ENCODE measurements around the gene CFAP210.

The CFAP210 gene

DNA sequence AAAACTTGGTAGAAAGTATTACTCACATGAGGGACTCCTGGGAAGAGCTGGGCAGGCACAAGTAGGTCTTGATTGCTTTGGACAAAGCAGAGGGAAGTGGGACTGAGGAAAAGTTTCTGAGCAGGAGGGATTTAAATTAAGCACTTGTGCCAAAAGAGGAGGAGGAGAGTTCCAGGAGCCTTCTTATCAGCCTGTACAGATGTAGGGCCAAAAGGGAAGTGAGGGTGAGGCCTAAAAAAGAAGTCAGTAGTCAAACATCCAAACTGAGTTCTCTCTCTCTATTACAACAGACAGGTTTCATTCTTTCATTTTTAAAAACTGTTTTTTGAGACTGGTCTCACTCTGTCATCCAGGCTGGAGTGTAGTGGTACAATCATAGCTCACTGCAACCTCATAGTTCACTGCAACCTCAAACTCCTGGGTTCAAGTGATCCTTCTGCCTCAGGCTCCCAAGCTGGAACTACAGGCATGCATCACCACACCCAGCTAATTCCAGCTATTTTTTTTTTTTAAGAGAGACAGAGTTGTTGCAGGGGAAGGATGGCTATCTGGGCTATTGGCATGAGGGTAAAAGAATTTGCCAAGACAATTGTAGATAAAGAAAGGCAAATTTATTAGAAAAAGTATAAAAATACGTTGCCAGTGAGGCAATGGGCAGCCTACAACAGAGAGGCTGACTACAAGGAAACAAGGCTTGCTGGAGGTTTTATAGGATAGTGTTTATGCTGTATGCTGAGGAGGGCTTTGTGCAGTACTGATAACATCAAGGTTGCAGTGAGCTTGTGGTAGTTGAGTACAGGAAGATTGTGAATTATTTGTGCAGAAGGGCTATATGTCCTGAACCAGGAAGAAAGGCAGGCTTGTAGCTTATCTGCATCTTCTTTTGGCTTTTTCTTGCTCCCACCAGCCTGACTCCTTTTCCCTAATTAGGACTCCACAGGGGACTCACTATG is 29.0 kb downstream of the CFAP210 start:
- DNase-seq (ENCODE audit: insufficient read length) (no peak), FAIRE-seq (no peak)
- no peak for TF ChIP-seq POLR2A (IDR thresholded peaks at IDR 0.05; ENCODE audit: low read depth, low read length)
- TF ChIP-seq TAF1 (IDR thresholded peaks at IDR 0.05; ENCODE audit: borderline replicate concordance, low read depth, low read length), result no peak
- TF ChIP-seq POLR2AphosphoS5 (IDR thresholded peaks at IDR 0.05; ENCODE audit: low read depth, low read length), result no peak

DNA sequence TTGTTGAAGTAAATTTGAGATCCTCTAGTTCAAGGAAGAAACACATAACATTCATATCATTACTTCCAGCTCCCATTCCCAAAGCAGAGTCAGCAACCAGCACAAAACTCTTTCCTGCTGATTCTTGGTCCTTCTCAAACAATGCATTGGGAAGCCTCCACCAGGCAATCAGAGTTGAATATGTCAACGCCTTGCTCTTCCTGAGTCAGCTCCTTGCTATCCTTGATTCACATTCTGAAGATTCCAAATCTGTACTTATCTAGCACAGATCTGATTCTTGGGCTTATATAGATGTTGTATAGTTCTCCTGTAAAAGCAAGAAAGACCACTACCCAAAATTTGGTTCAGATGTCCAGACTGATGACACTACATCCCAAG is 29.6 kb downstream of the CFAP210 start:
- TF ChIP-seq POLR2AphosphoS5 (IDR thresholded peaks at IDR 0.05; ENCODE audit: low read depth, low read length), result no peak
- TF ChIP-seq POLR2A (IDR thresholded peaks at IDR 0.05; ENCODE audit: low read depth, low read length), result no peak
- TF ChIP-seq TAF1 (IDR thresholded peaks at IDR 0.05; ENCODE audit: borderline replicate concordance, low read depth, low read length), result no peak
- no peak for DNase-seq (ENCODE audit: insufficient read length)
- FAIRE-seq, result no peak

DNA sequence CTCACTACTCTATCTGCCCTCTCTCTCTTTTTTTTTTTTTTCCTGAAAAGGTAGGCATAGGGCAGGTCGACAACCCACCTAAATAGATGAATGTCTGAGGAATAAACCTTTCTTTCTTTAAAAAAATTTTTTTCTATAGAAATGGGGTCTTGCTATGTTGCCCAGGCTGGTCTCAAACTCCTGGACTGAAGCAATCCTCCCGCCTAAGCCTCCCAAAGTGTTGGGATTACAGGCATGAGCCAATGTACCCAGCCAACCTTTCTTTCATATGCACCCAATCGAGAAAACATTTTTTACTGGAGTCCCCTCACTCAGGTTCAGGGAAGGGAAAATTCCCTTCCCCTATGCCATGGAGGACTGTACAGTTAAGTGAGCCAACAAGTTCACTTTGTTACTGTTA is 31.0 kb downstream of the CFAP210 start:
- TF ChIP-seq TAF1 (IDR thresholded peaks at IDR 0.05; ENCODE audit: borderline replicate concordance, low read depth, low read length), result no peak
- TF ChIP-seq POLR2A (IDR thresholded peaks at IDR 0.05; ENCODE audit: low read depth, low read length), result no peak
- no peak for TF ChIP-seq POLR2AphosphoS5 (IDR thresholded peaks at IDR 0.05; ENCODE audit: low read depth, low read length)
- FAIRE-seq (no peak), DNase-seq (ENCODE audit: insufficient read length) (no peak)

DNA sequence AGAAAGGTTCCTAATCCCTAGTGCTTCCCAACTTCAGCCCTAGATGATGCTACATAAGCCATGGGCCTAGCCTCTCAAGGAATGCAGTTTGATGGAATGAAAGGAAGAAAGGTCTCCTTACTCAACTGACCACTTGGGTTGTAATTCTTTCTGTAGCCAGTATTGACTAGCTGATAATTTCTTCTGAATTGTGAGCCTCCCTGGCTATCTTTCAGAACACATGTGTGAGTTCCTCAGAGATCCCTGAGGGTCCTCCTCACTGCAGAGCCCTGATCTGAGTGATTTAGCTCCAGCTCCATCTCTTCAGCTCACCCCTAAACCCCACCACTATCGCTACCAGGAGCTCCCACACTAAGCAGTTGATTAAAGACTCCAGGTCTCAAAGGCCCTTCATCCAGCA is 31.5 kb downstream of the CFAP210 start:
- DNase-seq (ENCODE audit: insufficient read length) (no peak), FAIRE-seq (no peak)
- no peak for TF ChIP-seq TAF1 (IDR thresholded peaks at IDR 0.05; ENCODE audit: borderline replicate concordance, low read depth, low read length)
- TF ChIP-seq POLR2AphosphoS5 (IDR thresholded peaks at IDR 0.05; ENCODE audit: low read depth, low read length), result no peak
- no peak for TF ChIP-seq POLR2A (IDR thresholded peaks at IDR 0.05; ENCODE audit: low read depth, low read length)

DNA sequence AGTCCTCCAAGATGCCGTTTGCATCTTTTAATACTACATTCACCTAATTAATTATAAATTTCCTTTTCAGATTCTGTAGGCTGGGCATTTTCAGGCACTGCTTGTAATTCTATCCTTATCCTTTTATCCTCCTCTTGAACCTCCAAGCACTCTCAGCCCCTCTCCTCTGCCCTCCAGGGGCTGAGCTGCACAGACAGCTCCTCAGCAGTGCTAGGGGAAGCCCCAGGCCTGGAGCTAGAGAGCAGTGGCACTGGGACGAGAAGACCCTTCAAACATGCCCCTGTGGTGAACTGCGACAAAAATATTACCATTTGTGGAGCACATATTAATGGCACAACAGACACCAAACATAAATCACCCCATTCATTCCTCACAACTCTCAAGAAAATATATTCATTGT is 32.9 kb downstream of the CFAP210 start:
- FAIRE-seq (no peak), DNase-seq (ENCODE audit: insufficient read length) (no peak)
- no peak for TF ChIP-seq TAF1 (IDR thresholded peaks at IDR 0.05; ENCODE audit: borderline replicate concordance, low read depth, low read length)
- no peak for TF ChIP-seq POLR2AphosphoS5 (IDR thresholded peaks at IDR 0.05; ENCODE audit: low read depth, low read length)
- TF ChIP-seq POLR2A (IDR thresholded peaks at IDR 0.05; ENCODE audit: low read depth, low read length), result no peak

DNA sequence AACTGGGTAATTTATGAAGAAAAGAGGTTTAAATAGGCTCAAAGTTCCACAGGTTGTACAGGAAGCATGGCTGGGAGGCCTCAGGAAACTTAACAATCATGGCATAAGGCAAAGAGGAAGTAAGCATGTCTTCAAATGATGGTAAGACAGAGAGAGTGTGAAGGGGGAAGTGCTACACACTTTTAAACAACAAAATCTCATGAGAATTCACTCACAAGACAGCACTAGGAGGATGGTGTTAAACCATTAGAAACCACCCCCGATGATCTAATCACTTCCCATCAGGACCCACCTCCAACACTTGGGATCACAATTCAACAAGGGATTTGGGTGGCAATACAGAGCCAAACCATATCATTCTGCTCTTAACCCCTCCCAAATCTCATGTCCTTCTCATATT is 34.9 kb downstream of the CFAP210 start:
- TF ChIP-seq POLR2A (IDR thresholded peaks at IDR 0.05; ENCODE audit: low read depth, low read length), result no peak
- no peak for TF ChIP-seq POLR2AphosphoS5 (IDR thresholded peaks at IDR 0.05; ENCODE audit: low read depth, low read length)
- no peak for TF ChIP-seq TAF1 (IDR thresholded peaks at IDR 0.05; ENCODE audit: borderline replicate concordance, low read depth, low read length)
- no peak for DNase-seq (ENCODE audit: insufficient read length)
- peak; percentile 30 for FAIRE-seq

DNA sequence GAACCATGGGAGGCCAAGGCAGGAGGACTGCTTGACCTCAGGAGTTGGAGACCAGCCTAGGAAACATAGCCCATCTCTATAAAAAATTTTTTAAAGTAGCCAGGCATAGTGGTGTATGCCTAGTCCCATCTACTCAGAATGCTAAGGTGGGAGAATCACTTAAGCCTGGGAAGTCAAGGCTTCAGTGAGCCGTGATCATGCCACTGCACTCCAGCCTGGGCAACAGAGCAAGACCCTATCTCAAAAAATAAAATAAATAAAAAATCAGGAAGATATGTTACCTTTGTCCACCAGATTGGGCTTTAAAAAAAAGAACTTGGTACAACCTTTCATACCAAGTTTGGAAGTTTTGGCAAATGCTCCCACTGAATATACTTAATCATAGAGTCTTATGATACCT is 35.3 kb downstream of the CFAP210 start:
- TF ChIP-seq TAF1 (IDR thresholded peaks at IDR 0.05; ENCODE audit: borderline replicate concordance, low read depth, low read length), result no peak
- no peak for TF ChIP-seq POLR2AphosphoS5 (IDR thresholded peaks at IDR 0.05; ENCODE audit: low read depth, low read length)
- TF ChIP-seq POLR2A (IDR thresholded peaks at IDR 0.05; ENCODE audit: low read depth, low read length), result no peak
- no peak for DNase-seq (ENCODE audit: insufficient read length)
- FAIRE-seq, result no peak

DNA sequence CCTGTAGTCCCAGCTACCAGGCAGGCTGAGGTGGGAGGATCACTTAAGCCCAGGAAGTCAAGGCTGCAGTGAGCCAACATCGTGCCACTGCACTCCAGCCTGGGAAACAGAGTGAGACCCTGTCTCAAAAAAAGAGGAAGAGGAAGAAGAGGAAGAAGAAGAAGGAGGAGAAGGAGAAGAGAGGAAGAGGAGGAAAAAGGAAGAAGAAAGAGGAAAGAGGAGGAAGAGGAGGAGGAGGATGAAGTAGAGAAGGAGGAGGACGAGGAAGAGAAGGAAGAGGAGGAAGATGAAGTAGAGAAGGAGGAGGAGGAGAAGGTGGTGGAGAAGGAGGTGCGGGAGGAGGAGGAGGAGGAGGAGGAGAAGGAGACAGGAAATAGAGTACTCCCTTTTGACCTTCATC is 38.0 kb downstream of the CFAP210 start:
- DNase-seq (ENCODE audit: insufficient read length) (no peak), FAIRE-seq (no peak)
- TF ChIP-seq POLR2A (IDR thresholded peaks at IDR 0.05; ENCODE audit: low read depth, low read length), result no peak
- no peak for TF ChIP-seq POLR2AphosphoS5 (IDR thresholded peaks at IDR 0.05; ENCODE audit: low read depth, low read length)
- no peak for TF ChIP-seq TAF1 (IDR thresholded peaks at IDR 0.05; ENCODE audit: borderline replicate concordance, low read depth, low read length)

DNA sequence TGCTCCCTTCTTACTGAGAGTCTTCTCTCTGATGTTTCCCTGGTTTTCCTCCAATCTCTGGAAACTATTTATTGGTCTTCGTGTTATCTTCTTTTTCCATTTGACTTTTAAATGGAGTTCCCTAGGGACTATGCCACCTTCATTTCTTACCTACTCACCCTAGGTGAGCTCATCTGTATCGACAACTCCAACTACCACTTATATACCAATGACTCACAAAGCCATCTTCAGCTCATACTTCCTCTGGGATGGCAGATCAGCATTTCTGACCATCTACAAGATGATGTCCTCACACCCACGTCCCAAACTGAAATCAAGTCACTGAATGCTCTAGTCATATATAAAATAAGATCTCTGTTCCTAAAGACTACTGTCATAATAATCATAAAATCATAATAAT is 40.6 kb downstream of the CFAP210 start:
- DNase-seq (ENCODE audit: insufficient read length) (no peak), FAIRE-seq (no peak)
- TF ChIP-seq POLR2AphosphoS5 (IDR thresholded peaks at IDR 0.05; ENCODE audit: low read depth, low read length), result no peak
- no peak for TF ChIP-seq POLR2A (IDR thresholded peaks at IDR 0.05; ENCODE audit: low read depth, low read length)
- no peak for TF ChIP-seq TAF1 (IDR thresholded peaks at IDR 0.05; ENCODE audit: borderline replicate concordance, low read depth, low read length)

DNA sequence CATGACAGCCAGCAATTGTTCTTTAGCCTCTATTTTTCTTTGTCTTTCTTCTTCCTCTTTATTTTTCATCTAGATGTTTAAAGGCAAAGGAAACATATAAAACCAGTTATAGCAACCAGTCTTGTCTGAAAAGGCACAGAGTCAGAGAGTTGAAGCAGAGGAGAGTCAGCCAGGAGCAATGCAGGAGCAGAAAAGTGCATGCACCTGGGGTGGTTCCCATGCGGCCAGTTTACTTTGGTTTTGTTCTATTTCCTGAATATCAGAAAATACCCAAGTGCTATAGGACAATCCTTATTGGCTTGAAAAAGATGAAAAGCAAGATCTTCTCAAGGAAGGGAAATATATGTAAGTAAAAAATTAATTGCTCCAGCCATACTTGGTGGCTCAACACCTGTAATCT is 44.9 kb downstream of the CFAP210 start:
- no peak for FAIRE-seq

DNA sequence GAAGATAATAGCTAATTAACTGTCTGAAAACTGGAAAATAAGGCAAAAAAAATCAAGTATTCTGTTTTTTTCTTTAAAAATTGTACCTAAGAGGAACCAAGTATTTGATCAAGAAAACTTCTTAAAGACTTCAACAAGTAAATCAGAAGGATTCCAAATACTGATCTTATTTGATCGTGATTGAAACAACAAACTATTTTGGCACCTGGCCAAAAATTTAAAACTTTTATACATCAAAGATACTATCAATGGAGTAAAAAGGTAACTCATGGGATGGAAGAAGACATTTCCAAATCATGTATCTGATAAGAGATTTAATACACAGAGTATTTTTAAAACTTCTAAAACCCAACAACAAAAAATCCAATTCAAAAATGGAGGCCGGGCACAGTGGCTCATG is 46.7 kb downstream of the CFAP210 start:
- no peak for DNase-seq (ENCODE audit: insufficient read length)
- TF ChIP-seq POLR2AphosphoS5 (IDR thresholded peaks at IDR 0.05; ENCODE audit: low read depth, low read length) (no peak), TAF1 (IDR thresholded peaks at IDR 0.05; ENCODE audit: borderline replicate concordance, low read depth, low read length) (no peak), POLR2A (IDR thresholded peaks at IDR 0.05; ENCODE audit: low read depth, low read length) (no peak)
- no peak for FAIRE-seq

More for the DNA sequence above, 44.9 kb downstream of the CFAP210 start:
- TF ChIP-seq POLR2AphosphoS5 (IDR thresholded peaks at IDR 0.05; ENCODE audit: low read depth, low read length) (no peak), TAF1 (IDR thresholded peaks at IDR 0.05; ENCODE audit: borderline replicate concordance, low read depth, low read length) (no peak), POLR2A (IDR thresholded peaks at IDR 0.05; ENCODE audit: low read depth, low read length) (no peak)
- no peak for DNase-seq (ENCODE audit: insufficient read length)

DNA sequence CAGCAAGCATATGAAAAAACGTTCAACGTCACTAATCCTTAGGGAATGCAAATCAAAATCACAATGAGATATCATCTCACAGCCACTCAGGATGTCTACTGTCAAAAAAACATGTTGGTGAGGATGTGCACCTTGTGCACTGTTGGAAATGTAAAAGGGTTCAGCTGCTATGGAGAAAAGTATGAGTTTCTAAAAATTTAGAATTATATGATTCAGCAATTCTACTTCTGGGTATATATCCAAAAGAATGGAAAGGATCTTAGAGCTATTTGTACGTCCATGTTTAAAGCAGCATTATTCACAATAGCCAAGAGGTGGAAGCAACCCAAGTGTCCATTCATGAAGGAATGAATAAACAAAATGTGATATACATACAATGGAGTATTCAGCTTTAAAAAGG is 50.0 kb downstream of the CFAP210 start:
- no peak for FAIRE-seq
- TF ChIP-seq TAF1 (IDR thresholded peaks at IDR 0.05; ENCODE audit: borderline replicate concordance, low read depth, low read length) (no peak), POLR2A (IDR thresholded peaks at IDR 0.05; ENCODE audit: low read depth, low read length) (no peak), POLR2AphosphoS5 (IDR thresholded peaks at IDR 0.05; ENCODE audit: low read depth, low read length) (no peak)
- no peak for DNase-seq (ENCODE audit: insufficient read length)
